ENCODE data around the gene SLC19A1.
"Not testable (repeated sequence)": the region's sequence is repeated elsewhere in the genome, so short reads cannot be mapped to it uniquely, and the experiment has no call there.

The SLC19A1 gene

GRCh38 chr21:45506241-45506817 is 35.9 kb downstream of the SLC19A1 start:
- H3K27ac ChIP-seq: peak overlapping the region; percentile 56
- TF ChIP-seq CTCF (conservative IDR thresholded peaks at IDR 0.05) (no peak), ZFX (IDR thresholded peaks at IDR 0.05) (no peak)

GRCh38 chr21:45505416-45506021 is 36.7 kb downstream of the SLC19A1 start:
- H3K27ac ChIP-seq: peak overlapping the region; percentile 56
- TF ChIP-seq CTCF (conservative IDR thresholded peaks at IDR 0.05) (no peak), ZFX (IDR thresholded peaks at IDR 0.05) (no peak)

DNA sequence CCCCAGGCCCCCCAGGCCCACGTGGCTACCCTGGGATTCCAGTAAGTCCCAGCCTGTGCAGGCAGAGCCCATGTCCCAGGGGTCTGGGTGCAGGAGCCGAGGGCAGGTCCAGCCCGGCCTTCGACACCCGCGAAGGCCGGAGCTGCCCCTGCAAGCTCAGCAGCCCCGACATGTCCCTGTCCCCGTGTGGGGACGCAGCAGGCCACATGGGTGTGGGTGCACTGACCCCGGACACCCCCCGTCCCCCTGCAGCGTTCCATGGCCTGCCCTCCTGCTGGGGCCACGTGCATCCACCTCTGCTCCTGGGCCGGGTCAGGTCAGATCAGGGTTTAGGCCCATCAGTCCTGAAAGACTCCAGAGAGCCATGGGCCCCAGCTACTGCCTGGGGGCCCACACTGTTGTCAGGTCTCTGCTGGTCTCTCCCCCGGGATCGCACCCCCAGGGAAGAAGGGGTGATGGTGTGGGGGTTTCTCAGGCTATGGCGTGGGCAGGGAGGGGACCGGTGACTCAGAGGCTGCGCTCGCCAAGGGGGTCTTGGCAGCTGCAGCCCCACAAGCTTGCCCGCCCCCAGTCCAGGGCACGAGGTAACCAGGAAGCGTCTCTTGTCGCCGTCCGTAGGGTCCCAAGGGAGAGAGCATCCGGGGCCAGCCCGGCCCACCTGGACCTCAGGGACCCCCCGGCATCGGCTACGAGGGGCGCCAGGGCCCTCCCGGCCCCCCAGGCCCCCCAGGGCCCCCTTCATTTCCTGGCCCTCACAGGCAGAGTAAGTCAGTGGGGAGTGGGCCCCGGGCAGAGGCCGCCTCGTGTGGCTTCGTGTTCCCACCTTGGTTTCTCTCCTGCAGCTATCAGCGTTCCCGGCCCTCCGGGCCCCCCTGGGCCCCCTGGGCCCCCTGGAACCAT is 37.5 kb downstream of the SLC19A1 start:
- TF ChIP-seq CTCF (conservative IDR thresholded peaks at IDR 0.05): no peak
- TF ChIP-seq ZFX (IDR thresholded peaks at IDR 0.05): no peak
- H3K27ac ChIP-seq: peak overlapping the region; percentile 56

- H3K27ac ChIP-seq: no peak overlapping the region
- TF ChIP-seq ZFX (IDR thresholded peaks at IDR 0.05): no peak
- TF ChIP-seq CTCF (conservative IDR thresholded peaks at IDR 0.05): no peak
These were observed 38.2 kb downstream of the SLC19A1 start for GRCh38 chr21:45504021-45504515.

DNA sequence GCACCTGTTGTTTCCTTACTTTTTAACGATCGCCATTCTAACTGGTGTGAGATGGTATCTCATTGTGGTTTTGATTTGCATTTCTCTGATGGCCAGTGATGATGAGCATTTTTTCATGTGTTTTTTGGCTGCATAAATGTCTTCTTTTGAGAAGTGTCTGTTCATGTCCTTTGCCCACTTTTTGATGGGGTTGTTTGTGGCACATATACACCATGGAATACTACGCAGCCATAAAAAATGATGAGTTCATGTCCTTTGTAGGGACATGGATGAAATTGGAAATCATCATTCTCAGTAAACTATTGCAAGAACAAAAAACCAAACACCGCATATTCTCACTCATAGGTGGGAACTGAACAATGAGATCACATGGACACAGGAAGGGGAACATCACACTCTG is 39.0 kb downstream of the SLC19A1 start:
- not testable (repeated sequence) for H3K27ac ChIP-seq

GRCh38 chr21:45502600-45502999 is 39.6 kb downstream of the SLC19A1 start:
- TF ChIP-seq CTCF (conservative IDR thresholded peaks at IDR 0.05): no peak
- no peak for TF ChIP-seq ZFX (IDR thresholded peaks at IDR 0.05)
- no peak overlapping the region for H3K27ac ChIP-seq

DNA sequence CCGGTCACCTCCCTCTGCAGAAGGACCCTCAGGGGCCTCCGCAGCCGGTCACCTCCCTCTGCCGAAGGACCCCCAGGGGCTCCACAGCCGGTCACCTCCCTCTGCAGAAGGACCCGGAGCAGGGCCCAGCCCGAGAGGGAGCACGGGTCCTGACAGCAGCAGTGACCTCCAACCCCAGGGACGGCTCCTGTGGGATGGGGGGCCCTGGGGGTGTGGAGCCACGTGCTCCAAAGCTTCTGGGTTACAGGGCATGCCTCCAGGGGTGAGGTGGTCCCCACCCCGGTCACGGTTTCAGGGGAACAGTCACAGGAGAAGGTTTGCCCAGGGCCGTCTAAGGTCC is 40.3 kb downstream of the SLC19A1 start:
- TF ChIP-seq ZFX (IDR thresholded peaks at IDR 0.05) (no peak), CTCF (conservative IDR thresholded peaks at IDR 0.05) (no peak)
- H3K27ac ChIP-seq: no peak overlapping the region

DNA sequence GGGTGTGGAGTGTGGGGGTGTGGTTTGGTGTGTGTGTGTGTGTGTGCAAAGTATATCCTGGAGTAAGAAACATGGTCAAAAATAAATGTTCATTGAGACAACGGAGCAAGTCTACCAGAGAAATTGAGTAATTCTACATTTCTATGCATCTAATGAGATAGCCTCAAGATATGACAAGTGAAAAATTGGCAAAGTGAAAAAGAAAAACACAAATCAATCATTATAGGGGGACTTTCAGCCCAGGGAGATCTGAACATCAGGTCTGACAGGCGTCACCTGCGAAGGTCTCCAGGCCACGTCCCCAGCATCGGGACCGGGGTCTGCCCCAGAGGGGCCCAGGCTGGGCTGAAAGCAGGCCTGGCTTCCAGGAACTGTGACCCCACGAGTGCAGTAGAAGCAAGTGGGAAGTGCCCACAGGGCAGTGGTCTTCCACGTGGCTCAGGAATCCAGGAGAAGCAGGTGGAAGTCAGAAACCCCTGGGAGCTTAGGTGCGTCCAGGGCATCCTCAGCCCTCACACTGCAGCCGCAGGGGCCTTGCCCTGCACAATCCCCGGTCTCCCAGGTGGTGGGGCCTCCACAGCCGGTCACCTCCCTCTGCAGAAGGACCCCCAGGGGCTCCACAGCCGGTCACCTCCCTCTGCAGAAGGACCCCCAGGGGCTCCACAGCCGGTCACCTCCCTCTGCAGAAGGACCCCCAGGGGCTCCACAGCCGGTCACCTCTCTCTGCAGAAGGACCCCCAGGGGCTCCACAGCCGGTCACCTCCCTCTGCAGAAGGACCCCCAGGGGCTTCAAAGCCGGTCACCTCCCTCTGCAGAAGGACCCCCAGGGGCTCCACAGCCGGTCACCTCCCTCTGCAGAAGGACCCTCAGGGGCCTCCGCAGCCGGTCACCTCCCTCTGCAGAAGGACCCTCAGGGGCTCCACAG is 40.9 kb downstream of the SLC19A1 start:
- not testable (repeated sequence) for H3K27ac ChIP-seq

Data from C4-2B (cell line).